Measurements from ENCODE around the gene COCH.
"Not testable (repeated sequence)": the region's sequence is repeated elsewhere in the genome, so short reads cannot be mapped to it uniquely, and the experiment has no call there.

The COCH gene

DNA sequence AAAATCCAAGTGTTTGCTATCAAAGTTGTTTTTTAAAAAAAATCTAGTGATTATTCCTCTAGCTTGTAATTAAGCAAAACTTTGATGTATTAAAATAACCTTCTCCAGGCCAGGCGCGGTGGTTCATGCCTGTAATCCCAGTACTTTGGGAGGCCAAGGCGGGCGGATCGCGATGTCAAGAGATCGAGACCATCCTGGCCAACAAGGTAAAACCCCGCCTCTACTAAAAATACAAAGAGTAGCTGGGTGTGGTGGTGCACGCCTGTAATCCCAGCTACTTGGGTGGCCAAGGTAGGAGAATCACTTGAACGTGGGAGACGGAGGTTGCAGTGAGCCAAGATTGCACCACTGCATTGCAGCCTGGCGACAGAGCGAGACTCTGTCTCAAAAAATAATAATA is 59.6 kb downstream of the COCH start:
- DNase-seq: not testable (repeated sequence)

- DNase-seq: no peak
Observed at GRCh38 chr14:30935445-30935844, 61.1 kb downstream of the COCH start.

- no peak for DNase-seq
Observed at GRCh38 chr14:30938617-30939016, 64.3 kb downstream of the COCH start.

All from NCI-H748 treated with DMSO at 0.1 percent for 48 hours (cell line).